Ramos (cell line): ENCODE data around the gene GALNT1.

Source experiments
- in situ Hi-C: fragments of 300-500 bp; cut with MboI; formaldehyde crosslinking; loops from one replicate; pipeline ENCODE4 v1.14.3; 2022; ENCODE audit warnings: low sequenced_read_pairs; ENCODE audit not compliant: unreplicated experiment

GALNT1 gene

GRCh38 chr18:35581898-35582641 is 530 bp downstream of the GALNT1 start:
- in situ Hi-C loops, result loop anchor here (25.0 kb wide), 1 partner anchor 380 kb away; the partner anchor contains the start of gene RMP24

- in situ Hi-C loops, result loop anchor here (25.0 kb wide), 1 partner anchor 379 kb away; the partner anchor contains the start of gene RMP24
Measured at GRCh38 chr18:35582899-35583558, 1.5 kb downstream of the GALNT1 start.

DNA sequence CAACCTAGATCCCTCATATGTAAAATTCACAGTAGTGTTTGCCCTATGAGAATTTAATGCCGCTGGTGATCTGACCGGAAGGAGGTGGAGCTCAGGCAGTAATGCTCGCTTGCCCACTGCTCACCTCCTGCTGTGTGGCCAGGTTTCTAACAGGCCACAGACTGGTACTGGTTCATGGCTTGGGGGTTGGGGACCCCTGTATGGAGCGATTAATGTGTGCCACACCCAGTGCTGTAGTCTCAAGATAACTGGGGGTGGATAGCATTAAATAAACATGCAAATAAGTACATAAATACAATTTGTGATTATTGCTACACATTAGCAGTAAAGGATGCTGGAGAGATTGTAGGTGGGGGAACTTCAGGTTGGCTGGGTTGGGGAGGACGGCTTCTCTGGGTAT is 3.2 kb downstream of the GALNT1 start:
- in situ Hi-C loops, result loop anchor here (25.0 kb wide), 1 partner anchor 378 kb away; the partner anchor contains the start of gene RMP24

- in situ Hi-C loops, result loop anchor here (25.0 kb wide), 1 partner anchor 377 kb away; the partner anchor contains the start of gene RMP24
Measured at GRCh38 chr18:35585608-35586007, 4.1 kb downstream of the GALNT1 start.

- in situ Hi-C loops, result loop anchor here (25.0 kb wide), 1 partner anchor 374 kb away; the partner anchor contains the start of gene RMP24
Measured at GRCh38 chr18:35588122-35588521, 6.6 kb downstream of the GALNT1 start.

DNA sequence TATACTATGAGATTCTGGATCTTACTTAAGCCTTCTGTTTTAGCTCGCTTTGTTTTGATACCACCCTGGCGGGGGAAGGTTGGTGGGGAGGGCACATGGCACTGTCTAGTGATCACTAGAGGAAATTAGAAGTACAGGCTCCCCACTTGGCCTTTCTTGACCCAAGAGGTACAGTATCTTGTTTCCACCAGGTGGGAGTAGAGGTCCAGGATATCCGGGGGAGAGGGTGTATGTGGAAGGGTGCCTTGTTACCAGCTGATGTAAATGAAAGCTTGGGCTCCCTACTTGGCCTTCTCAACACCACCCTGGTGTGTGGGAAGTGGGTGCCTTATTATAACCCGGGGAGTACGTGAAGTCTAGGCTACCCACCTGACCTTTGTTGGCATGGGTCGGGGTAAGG is 7.5 kb downstream of the GALNT1 start:
- in situ Hi-C loops, result loop anchor here (25.0 kb wide), 1 partner anchor 373 kb away; the partner anchor contains the start of gene RMP24

GRCh38 chr18:35589546-35589945 is 8.0 kb downstream of the GALNT1 start:
- in situ Hi-C loops, result loop anchor here (25.0 kb wide), 1 partner anchor 373 kb away; the partner anchor contains the start of gene RMP24

DNA sequence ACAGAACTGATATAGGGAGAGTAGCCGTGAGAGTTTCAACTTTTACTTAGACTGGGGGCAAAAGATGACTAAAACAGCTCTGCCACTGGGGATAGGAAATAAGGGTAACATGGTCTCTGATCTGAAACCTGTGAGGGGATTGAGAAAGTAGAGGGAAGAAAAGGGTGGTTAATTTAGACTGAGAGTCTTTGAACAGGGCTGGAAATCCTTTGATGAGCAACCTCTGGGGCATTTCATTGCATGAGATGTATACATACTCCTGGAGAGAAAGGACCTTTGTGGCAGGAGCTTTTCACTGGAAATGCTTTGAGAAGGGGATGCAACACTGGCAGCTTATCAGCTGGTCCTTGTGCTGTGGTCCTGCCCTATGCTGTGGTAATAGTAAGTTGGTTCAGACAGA is 9.4 kb downstream of the GALNT1 start:
- in situ Hi-C loops, result loop anchor here (25.0 kb wide), 1 partner anchor 371 kb away; the partner anchor contains the start of gene RMP24

DNA sequence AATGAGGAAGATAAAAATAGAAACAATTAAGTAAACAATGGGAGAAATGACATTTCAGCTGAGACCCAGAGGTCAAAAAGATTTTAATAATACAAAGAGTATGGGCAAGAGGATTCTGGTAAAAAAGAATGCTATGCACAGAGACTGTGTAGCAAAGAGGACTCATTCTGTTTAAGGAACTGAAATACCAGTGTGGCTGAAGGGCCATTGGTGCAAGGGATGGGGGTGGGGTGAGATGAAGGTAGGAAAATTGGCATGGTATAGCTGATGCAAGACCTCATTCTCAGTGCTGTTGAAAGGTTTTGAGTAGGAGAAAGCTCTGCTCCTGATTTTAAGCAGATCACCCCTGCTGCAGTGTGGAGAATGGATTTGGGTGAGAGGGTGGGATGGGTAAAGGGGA is 10.8 kb downstream of the GALNT1 start:
- in situ Hi-C loops, result loop anchor here (25.0 kb wide), 1 partner anchor 370 kb away; the partner anchor contains the start of gene RMP24

GRCh38 chr18:35593859-35594258 is 12.3 kb downstream of the GALNT1 start:
- in situ Hi-C loops, result loop anchor here (25.0 kb wide), 1 partner anchor 368 kb away; the partner anchor contains the start of gene RMP24

GRCh38 chr18:35597758-35598157 is 16.2 kb downstream of the GALNT1 start:
- in situ Hi-C loops, result loop anchor here (25.0 kb wide), 1 partner anchor 365 kb away; the partner anchor contains the start of gene RMP24

DNA sequence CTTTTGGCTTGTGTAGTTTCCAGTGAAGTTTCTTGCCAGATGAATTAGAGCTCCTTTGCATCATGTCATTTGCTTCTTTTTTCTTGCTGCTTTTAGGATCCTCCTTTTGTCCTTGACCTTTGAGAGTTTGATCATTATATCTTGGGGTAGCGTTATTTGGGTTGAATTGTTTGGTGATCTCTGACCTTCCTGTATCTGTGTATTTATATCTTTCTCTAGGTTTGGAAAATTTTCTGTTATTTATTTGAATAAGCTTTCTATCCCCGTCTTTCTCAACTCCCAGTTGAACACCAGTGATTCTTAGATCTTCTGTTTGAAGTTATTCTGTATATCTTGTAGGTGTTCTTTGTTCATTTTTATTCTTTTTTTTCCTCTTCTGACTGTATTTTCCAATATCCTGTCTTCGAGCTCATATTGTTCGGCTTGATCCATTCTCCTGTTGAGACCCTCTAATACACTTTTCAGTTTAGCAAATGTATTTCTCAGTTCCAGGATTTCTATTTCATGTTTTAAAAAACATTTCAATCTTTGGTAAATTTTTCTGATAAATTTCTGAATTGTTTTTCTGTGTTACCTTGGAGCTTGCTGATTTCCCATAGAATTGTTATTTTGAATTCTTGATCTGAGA is 20.8 kb downstream of the GALNT1 start:
- in situ Hi-C loops, result no loop called here

DNA sequence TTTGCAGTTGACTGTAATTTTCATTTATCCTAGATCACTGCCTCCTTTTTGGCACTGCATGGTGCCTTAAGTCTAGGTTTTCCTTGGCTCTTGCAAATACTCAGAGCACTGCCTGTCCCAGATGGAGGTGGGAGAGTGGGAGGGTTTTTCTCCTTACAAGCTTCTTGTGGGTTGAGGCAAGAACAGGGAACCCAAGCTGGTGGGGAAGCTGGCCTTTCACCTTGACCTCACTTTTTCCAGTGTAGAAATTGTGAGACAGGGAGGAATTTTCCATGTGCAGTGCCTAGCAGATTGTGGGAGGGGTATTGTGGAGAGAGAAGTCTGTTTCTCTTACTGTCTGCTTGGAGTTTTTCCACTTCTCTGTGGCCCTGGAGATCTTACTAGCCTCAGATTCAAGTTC is 21.5 kb downstream of the GALNT1 start:
- in situ Hi-C loops, result no loop called here

DNA sequence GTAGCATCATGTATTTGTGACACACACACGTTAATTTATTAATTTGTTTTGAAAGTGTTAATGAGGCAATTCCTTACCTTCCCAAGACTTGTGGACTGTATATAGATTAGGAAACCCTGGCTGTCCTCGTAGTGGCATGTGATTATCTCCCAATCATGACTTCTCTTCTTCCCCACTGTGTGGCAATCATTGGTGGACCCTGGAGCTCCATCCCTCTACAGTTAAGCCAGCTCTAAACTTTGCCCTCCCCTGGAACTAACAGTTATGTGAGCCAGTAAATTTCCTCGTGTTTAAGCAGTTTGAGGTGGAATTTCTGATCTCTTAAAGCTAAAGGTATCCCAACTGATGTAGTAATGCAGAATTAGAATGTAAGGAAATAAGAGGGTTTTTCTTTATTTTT is 22.0 kb downstream of the GALNT1 start:
- in situ Hi-C loops, result no loop called here

GRCh38 chr18:35604369-35604768 is 22.8 kb downstream of the GALNT1 start:
- in situ Hi-C loops, result no loop called here

DNA sequence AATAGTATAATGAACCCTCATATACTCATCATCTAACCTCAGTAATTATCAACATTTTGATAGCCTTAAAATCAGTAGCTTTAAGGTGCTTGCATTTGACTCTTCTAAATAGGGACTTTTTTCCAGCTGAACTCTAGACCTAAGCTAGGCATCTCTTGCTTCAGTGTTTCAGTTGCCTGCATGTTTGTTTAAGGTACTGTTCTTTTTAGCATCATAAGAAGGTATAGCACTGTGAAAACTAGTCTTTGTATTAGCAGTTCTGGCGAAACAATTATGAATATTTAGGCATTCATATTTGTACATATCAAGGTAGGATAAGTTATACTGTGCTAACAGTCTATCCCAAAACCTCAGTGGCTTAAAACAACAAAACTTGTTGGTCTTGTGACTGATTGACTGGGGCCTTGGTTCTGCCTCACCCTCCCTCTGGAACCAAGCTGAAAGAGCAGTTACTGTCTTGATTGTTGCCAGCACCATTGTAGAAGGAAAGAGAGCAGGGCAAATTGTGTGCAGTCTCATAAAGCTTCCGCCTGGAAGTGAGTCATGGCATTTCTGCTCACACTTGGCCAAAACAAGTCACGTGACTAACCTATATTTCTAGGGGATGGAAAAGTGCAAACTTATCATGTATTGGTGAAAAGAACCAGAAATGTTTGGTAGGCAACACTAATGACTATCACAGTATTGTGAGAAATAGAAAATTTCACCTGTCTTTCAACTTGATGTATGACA is 24.3 kb downstream of the GALNT1 start:
- in situ Hi-C loops, result no loop called here

DNA sequence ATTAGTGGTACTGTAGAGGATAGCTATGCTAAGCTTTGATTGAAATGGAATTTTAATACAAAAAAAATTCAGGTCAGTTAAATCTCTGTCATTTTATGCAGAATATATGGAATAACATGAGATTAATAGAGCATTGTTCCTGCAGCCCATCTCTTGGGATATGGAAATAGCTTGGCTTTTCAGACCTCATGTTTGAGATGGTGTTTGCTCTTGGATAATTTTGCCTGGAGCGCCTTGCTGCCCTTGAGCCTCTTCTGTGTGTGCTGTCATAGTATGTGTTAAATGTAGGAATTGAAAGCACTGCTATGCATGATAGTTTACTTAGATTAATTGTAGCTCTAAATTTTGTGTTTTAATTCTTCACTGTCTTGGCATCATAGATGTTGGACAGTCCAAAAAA is 27.7 kb downstream of the GALNT1 start:
- in situ Hi-C loops, result no loop called here

- in situ Hi-C loops, result no loop called here
Measured at GRCh38 chr18:35610089-35610488, 28.5 kb downstream of the GALNT1 start.

GRCh38 chr18:35610724-35611123 is 29.2 kb downstream of the GALNT1 start:
- in situ Hi-C loops, result no loop called here

DNA sequence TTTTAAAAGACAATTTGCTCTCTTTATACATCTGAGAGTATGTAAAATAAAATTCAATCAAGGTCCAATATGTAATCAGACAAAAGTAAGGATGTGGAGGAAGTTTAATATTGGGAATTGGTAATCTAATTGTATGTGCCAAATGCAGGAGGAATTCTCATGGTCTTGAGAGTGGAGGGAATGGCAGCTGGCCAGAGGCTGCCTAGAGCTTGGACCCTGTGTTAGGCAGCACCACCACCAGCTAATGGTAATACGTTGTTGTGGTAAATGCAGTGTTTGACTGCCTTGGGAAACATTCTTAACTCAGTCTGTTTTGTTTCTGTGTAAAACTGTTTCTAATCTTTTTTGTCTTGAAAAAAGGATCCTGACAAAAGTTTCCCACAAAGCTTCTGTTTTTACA is 30.0 kb downstream of the GALNT1 start:
- in situ Hi-C loops, result no loop called here
